Heart left ventricle (tissue), 16 donors: ENCODE results near the gene KCNQ1. TPM values are rescaled to one million over a fixed set of nuclear protein-coding genes. Genes with fewer than 3 reads are reported as not detected.

Experiments used
- ATAC-seq, 4 donors: fragments of 200-7000 bp; cut with Tn5 transposase; one replicate each; pipeline ENCODE4 v1.9.1; 2020 to 2022; ENCODE audit warnings: moderate library complexity in 4 of 4, mild to moderate bottlenecking in 3 of 4, moderate number of reproducible peaks in 1 of 4
- DNase-seq, 5 donors: peaks; one replicate each; pipeline ENCODE4 v3.0.0-alpha.2; 2020
- H3K27ac ChIP-seq, 12 donors: fragments of 200-600 bp; sonication (generic) in 4 of 12; one replicate each; pipeline versions ENCODE4 v1.5.0 to v1.8.0; 2016 to 2022; ENCODE audit warnings: mild to moderate bottlenecking in 2 of 12
- H3K27me3 ChIP-seq, 9 donors: fragments of 200-600 bp; sonication (generic) in 2 of 9; one replicate each; pipeline versions ENCODE4 v1.5.1 to v1.8.0; 2016 to 2022; ENCODE audit warnings: mild to moderate bottlenecking in 3 of 9
- H3K36me3 ChIP-seq, 9 donors: fragments of 200-600 bp; sonication (generic) in 2 of 9; one replicate each; pipeline versions ENCODE4 v1.5.0 to v1.8.0; 2018 to 2022; ENCODE audit warnings: mild to moderate bottlenecking in 2 of 9
- H3K4me1 ChIP-seq, 12 donors: fragments of 200-600 bp; sonication (generic) in 4 of 12; one replicate each; pipeline versions ENCODE4 v1.5.0 to v1.8.0; 2016 to 2022; ENCODE audit warnings: mild to moderate bottlenecking in 3 of 12
- H3K4me3 ChIP-seq, 12 donors: fragments of 200-600 bp; sonication (generic) in 4 of 12; one replicate each; pipeline versions ENCODE4 v1.5.0 to v1.8.0; 2017 to 2022; ENCODE audit warnings: mild to moderate bottlenecking in 9 of 12, moderate library complexity in 4 of 12
- H3K9me3 ChIP-seq, 12 donors: fragments of 200-600 bp; sonication (generic) in 4 of 12; one replicate each; pipeline versions ENCODE4 v1.5.0 to v1.8.0; 2016 to 2022; ENCODE audit warnings: mild to moderate bottlenecking in 1 of 12
- POLR2A ChIP-seq, 2 donors: fragments of 450-650 bp; IDR thresholded peaks; one replicate each; pipeline ENCODE4 v1.6.1; 2017; ENCODE audit warnings: antibody characterized with exemption in 2 of 2, mild to moderate bottlenecking in 2 of 2, moderate library complexity in 2 of 2
- WGBS, 4 donors: extraction: QIAGEN DNeasy Blood & Tissue Kit in 2 of 4; methylation state at CpG; one replicate each; pipeline versions ENCODE4 v1.1.5 to v1.1.7; 2013 to 2018; 5-methylcytosine and 5-hydroxymethylcytosine counted together
- intact Hi-C, 10 donors: fragments of 100-400 bp; cut with DNase I; formaldehyde crosslinking; loops; one replicate each; pipeline versions ENCODE4 v1.11.1 to v1.14.2; 2022
- polyA plus RNA-seq, 2 donors: library from polyadenylated mRNA; stranded (reverse); fragments of 200-250 nt; gene quantifications; one replicate each; pipeline ENCODE4 v1.2.3, GENCODE V29; 2013
- total RNA-seq, 9 donors: library from RNA; depleted of rRNA in 2 of 9; stranded (reverse); fragments of >200 nt in 2 of 9; fragmentation: NEBNext Ultra II Directional in 3 of 9; extraction: Animal tissue kit (Norgen Biotek cat#: 25700) in 3 of 9; gene quantifications; one replicate each; pipeline versions ENCODE4 v1.1.0 to v1.2.4, GENCODE V29; 2016 to 2023
- TF ChIP-seq, protein P1 (sequence below), 12 donors: fragments of 200-600 bp; sonication (generic) in 4 of 12; IDR thresholded peaks; one replicate each; pipeline versions ENCODE4 v1.5.0 to v1.8.0; 2018 to 2022; ENCODE audit warnings: antibody characterized with exemption in 12 of 12, mild to moderate bottlenecking in 5 of 12
- donor health status: ischemic (EF 13 %, LVEDD 7.1; RV severe dilation, severe dysfunction).
- donor health status: healthy with polysubstance abuse.
- donor health status: DM: no; HTN: yes; CAD: no.
- donor health status: DM: no; HTN: no; CAD: no.
- donor health status: ischemic (EF 25% LVEDD 6.9; RV normal size, moderate dysfunction).
- donor health status: ischemic (EF 25% LVEDD 5.7; RV mildly dilated, moderate dysfunction).
- donor health status: healthy.
- donor health status: DM: yes; HTN: yes; CAD: no.
- donor health status: ischemic (EF 35%, LVEDD 5.7; RV mildly dilated, moderate dysfunction).
- donor health status: nonischemic (EF 11% LVEDD 7.7; RV severe dilation, severe dysfunction).
- donor health status: DM: yes; HTN: yes; CAD: no.
- donor health status: PGD.
- donor health status: ischemic (EF 29% LVEDD 5.4; RV normal size, mild dysfunction).
- donor health status: nonischemic (EF 23%, LVEDD 6.1; RV moderate dilation, normal function).

The KCNQ1 gene
- total and polyA plus RNA-seq, 11 donors = 18.6 to 42.4 (median 31.4) TPM

DNA sequence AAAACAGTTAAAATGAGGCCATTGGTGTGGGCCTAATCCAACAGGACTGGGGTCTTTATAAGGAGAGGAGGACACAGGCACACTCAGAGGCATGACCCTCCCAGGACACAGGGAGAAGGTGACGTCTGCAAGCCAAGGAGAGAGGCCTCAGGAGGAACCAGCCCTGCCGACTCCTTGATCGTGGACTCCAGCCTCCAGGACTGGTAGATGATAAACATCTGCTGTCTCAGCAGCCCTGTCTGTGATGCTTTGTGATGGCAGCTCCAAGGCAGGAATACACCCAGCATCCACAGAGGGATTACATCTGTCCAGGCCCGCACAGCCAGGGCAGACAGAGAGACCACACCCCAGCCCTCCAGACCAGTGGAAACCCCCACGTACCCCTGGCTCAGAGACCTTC is 422.3 kb downstream of the KCNQ1 start:
- Histone ChIP-seq H3K27ac (no peak overlapping the region), H3K36me3 (no peaks in the 10 kb centered on the region), H3K4me1 (peaks cover 0 to 35% (median 7%) of the 10 kb centered on the region in 12 donors), H3K27me3 (peaks cover 11 to 60% (median 24%) of the 10 kb centered on the region in 9 donors), H3K9me3 (no peaks in the 10 kb centered on the region), H3K4me3 (no peak overlapping the region)
- WGBS, 4 donors = 89 to 98% (median 94%) methylated on average over 3 to 5 of the region's 5 CpGs
- TF ChIP-seq, protein P1, sequence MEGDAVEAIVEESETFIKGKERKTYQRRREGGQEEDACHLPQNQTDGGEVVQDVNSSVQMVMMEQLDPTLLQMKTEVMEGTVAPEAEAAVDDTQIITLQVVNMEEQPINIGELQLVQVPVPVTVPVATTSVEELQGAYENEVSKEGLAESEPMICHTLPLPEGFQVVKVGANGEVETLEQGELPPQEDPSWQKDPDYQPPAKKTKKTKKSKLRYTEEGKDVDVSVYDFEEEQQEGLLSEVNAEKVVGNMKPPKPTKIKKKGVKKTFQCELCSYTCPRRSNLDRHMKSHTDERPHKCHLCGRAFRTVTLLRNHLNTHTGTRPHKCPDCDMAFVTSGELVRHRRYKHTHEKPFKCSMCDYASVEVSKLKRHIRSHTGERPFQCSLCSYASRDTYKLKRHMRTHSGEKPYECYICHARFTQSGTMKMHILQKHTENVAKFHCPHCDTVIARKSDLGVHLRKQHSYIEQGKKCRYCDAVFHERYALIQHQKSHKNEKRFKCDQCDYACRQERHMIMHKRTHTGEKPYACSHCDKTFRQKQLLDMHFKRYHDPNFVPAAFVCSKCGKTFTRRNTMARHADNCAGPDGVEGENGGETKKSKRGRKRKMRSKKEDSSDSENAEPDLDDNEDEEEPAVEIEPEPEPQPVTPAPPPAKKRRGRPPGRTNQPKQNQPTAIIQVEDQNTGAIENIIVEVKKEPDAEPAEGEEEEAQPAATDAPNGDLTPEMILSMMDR (IDR thresholded peaks at IDR 0.05) = no peak
- no peak for TF ChIP-seq POLR2A (IDR thresholded peaks at IDR 0.05)
- DNase-seq (no peak), ATAC-seq (no peak)
- intact Hi-C loops = loop anchor here in 1 of 10 donors (10.0 kb wide), 1 partner anchor 52 kb away; no protein-coding TSS in a partner anchor

GRCh38 chr11:2867722-2868505 is 423.1 kb downstream of the KCNQ1 start:
- Histone ChIP-seq H3K27ac (peak overlapping the region in 4 of 12 donors; percentile 10 to 40 (median 28)), H3K4me3 (peak overlapping the region in 9 of 12 donors; percentile 26 to 53 (median 38)), H3K36me3 (no peaks in the 10 kb centered on the region), H3K27me3 (peaks cover 11 to 54% (median 19%) of the 10 kb centered on the region in 9 donors), H3K9me3 (no peaks in the 10 kb centered on the region), H3K4me1 (peaks cover 0 to 27% (median 6%) of the 10 kb centered on the region in 12 donors)
- WGBS, 4 donors = 55 to 68% (median 61%) methylated on average over 25 of the region's 25 CpGs
- TF ChIP-seq POLR2A (IDR thresholded peaks at IDR 0.05) = no peak
- TF ChIP-seq, protein P1 (IDR thresholded peaks at IDR 0.05) = peak in 2 of 12 donors; percentile 6 to 18
- intact Hi-C loops = loop anchor here in 1 of 10 donors (10.0 kb wide), 1 partner anchor 53 kb away; no protein-coding TSS in a partner anchor
- DNase-seq (no peak), ATAC-seq (no peak)

GRCh38 chr11:2868506-2869133 is 423.8 kb downstream of the KCNQ1 start:
- 25 to 39% (median 30%) methylated on average over 12 to 16 of the region's 16 CpGs for whole genome bisulfite sequencing, 4 donors
- ATAC-seq = peak in 1 of 4 donors; percentile 42
- Histone ChIP-seq H3K9me3 (no peaks in the 10 kb centered on the region), H3K36me3 (no peaks in the 10 kb centered on the region), H3K4me3 (peak overlapping the region in 9 of 12 donors; percentile 26 to 53 (median 38)), H3K27ac (peak overlapping the region in 2 of 12 donors; percentile 22 to 40), H3K4me1 (peaks cover 0 to 21% (median 4%) of the 10 kb centered on the region in 12 donors), H3K27me3 (peaks cover 11 to 47% (median 19%) of the 10 kb centered on the region in 9 donors)
- TF ChIP-seq, protein P1 (IDR thresholded peaks at IDR 0.05) = no peak
- no peak for TF ChIP-seq POLR2A (IDR thresholded peaks at IDR 0.05)
- intact Hi-C loops = loop anchor here in 1 of 10 donors (10.0 kb wide), 1 partner anchor 54 kb away; no protein-coding TSS in a partner anchor
- no peak for DNase-seq

DNA sequence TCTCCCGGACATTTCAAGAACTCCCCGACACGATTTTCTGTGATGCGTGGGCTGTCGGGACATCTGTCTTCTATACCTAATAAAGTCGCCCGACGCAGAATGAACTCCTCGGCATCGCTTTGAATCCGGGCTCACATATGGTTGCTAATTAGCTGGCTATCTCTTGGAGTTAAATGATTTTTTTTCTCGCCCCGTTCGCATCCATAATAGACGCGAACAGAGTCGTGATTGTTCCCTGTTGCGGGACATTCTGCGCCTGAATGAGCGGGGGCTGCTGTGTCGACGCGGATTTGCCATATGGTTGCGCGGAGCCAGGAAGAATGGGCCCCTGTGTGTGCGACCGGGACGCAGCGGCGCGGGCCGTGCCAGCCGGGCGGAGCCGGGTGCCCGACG is 424.3 kb downstream of the KCNQ1 start:
- intact Hi-C loops = loop anchor here in 1 of 10 donors (10.0 kb wide), 1 partner anchor 54 kb away; no protein-coding TSS in a partner anchor
- H3K4me3 ChIP-seq = peak overlapping the region in 3 of 12 donors; percentile 31 to 53 (median 43)
- ATAC-seq = no peak

More for the DNA sequence above, 424.3 kb downstream of the KCNQ1 start:
- TF ChIP-seq, protein P1 (IDR thresholded peaks at IDR 0.05) = no peak
- TF ChIP-seq POLR2A (IDR thresholded peaks at IDR 0.05) = no peak
- 26 to 47% (median 32%) methylated on average over 37 of the region's 37 CpGs for WGBS, 4 donors
- Histone ChIP-seq H3K9me3 (no peaks in the 10 kb centered on the region), H3K36me3 (no peaks in the 10 kb centered on the region), H3K27me3 (peaks cover 11 to 47% (median 19%) of the 10 kb centered on the region in 9 donors), H3K4me1 (peaks cover 0 to 21% (median 4%) of the 10 kb centered on the region in 12 donors), H3K27ac (no peak overlapping the region)
- DNase-seq = no peak
